Hematopoietic multipotent progenitor cell (in vitro differentiated cells): Measurements from ENCODE around the gene VGF. TPM values are rescaled to one million over a fixed set of nuclear protein-coding genes. Genes with fewer than 3 reads are reported as not detected.
"Not testable (repeated sequence)": the region's sequence is repeated elsewhere in the genome, so short reads cannot be mapped to it uniquely, and the experiment has no call there.

Experiments
- DNase-seq, 3 donors: peaks; one replicate each; pipeline ENCODE4 v3.0.0-alpha.2; 2011 to 2015; ENCODE audit warnings: low read depth in 2 of 3, low spot score in 2 of 3
- total RNA-seq: library from RNA; depleted of rRNA; stranded (reverse); fragments of >200 nt; gene quantifications from one replicate; pipeline ENCODE4 v1.2.3, GENCODE V29; 2012

The VGF gene
- total RNA-seq: under 0.01 TPM

DNA sequence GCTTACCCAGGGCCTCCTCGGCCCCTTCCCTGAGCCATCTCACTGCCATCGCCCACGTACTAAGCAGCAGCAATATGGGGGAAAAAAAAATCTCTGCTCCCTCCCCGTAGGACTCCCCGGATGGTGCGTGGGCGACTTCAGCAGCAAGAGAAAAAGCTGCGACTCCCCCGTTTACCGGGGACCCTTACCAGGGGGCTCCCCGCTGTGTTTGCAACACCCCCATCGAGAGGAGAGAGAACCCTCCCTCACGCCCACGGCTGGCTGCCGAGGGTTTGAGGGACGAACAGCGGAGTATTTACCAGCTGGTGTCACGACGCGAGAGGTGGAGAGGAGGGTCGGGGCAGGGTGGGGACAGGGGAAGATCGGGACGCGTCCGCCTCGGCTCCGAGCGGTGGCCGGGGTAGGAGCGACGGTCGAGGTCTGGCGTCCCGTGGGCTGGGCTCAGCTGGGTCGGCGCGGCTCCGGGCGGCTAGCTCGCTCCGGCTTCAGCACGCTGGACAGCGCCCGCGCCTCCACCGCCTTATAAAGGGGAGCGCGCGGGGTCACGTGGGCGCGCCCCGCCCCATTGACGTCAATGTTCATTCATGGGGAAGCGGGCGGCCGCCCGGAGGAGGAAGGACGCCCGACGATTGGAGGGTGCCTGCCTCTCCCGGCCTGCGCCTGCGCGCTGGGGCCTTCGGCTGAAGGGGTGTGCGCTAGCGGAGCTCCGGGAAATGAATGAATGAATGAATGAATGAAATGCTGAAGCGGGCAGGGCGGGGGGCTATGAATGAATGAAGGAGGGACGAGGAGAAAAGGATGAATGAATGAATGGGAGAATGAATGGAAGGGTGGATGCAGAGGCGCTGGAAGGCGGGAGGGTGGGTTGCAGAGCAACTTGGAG lies at the start of gene VGF:
TSS of gene VGF (minus strand) at position 495 of the 883 bp plus-strand sequence. CDS start 726 bp downstream, outside the sequence.
- peak; percentile 91 to 95 (median 92) for DNase-seq

DNA sequence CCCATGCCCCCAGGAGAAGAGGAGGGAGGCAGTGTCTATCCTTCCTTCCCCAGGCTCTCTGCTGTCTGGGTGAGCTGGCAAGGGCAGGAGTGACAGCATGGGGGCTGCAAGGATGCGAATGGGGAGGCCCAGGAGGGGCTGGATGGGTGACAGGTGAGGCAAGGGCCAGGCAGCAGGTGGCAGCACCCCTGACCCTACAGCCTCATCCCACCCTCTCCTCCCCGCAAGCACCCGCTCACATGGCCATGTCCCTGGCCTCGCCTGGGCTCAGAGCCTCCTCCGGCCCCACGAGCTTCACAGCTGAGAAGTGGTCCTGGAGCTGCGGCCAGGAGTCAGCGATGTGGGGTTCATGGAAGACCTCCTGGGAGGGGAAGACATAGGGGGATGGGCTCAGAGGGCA lies 46.6 kb upstream of the VGF start:
- DNase-seq: no peak

DNA sequence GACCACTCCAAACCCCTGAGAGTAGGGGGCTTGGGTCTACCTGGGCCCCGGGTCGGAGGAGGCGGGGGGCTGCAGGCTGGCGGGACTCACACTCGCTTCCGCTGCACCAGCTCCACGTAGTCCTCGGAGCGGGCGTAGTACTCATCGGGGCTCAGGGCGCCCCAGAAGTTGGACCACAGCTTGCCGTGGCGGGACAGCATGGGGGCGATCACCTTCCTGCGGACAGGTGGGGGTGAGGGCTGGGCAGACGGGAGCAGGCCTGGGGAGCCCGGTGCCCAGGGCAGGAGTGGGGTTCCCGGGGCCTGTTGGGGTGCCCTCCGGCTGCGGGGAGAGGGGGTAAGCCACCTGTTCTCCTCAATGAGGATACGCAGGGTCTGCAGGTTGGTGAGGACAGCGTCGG lies 46.1 kb upstream of the VGF start:
- DNase-seq: no peak

DNA sequence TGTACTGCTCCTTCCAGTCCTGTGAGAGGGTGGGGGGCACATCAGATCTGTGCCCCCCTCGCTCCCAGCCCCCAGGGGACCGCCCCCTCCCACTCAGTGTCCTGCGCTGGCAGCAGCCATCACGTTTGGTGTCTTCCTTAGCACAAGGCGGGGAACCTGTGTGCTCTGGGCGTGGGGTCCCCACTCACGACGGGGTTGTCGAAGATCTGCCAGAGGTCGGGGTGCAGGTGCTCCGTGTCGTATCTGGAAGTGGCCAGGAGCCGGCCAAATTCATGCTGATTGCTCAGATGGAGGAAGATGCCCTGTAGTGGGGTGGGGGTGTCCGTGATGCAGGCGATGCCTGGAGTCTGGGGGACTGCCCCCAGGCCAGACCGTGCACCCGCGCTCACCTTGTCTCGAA lies 44.8 kb upstream of the VGF start:
- no peak for DNase-seq

DNA sequence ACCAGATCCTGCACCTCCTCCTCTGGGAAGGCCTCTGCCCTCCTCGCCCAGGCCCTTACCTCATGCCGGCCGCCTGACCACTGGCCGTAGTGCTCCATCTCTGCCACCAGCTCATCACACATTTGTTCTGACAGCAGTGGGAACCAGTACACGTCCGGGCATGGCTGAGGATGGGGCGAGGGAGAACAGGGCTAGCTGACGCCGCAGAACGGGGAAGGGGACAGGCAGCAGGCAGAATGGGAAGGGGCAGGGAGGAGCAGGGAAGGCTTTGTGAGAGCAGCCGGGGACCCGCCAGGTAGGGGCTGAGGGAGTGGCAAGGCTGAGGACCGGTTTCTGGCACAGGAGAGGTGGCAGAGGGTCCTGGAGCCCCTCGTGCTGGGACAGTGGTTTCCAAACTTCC lies 43.4 kb upstream of the VGF start:
- DNase-seq: no peak

DNA sequence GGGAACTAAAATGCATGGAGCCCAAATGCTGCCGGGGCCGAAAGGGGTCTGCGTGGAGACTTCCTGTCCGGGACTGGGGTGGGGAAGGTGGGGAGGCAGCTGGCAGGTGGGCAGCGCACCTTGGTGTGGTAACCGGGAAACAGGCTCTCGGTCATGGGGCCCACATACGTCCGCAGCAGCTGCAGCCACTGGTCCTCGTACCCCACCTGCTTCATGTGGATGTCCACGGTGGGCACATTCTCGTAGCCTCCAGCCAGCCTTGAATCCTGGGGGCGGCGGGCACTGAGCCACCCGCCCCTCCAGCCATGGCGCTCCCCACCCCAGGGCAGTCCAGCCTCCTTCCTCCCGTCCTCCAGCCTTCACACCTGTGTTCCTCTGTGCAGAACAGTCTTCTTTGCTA lies 42.1 kb upstream of the VGF start:
- DNase-seq: no peak

DNA sequence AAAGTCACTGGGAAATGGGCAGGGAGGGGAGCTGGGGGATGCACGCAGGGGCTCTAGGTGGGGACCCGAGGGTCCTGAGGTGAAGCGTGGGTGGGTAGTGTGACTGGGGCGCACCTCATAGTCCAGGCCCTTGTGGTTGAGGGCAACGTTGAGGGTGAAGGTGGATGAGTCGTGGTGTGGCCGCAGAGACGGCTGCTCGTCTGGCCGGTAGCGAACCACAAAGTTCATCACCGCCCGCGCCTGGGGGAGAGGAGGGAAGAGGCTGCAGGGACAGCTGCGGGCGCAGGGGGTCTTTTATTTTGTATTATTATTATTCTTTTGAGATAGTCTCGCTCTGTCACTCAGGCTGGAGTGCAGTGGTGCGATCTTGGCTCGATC lies 41.3 kb upstream of the VGF start:
- no peak for DNase-seq

DNA sequence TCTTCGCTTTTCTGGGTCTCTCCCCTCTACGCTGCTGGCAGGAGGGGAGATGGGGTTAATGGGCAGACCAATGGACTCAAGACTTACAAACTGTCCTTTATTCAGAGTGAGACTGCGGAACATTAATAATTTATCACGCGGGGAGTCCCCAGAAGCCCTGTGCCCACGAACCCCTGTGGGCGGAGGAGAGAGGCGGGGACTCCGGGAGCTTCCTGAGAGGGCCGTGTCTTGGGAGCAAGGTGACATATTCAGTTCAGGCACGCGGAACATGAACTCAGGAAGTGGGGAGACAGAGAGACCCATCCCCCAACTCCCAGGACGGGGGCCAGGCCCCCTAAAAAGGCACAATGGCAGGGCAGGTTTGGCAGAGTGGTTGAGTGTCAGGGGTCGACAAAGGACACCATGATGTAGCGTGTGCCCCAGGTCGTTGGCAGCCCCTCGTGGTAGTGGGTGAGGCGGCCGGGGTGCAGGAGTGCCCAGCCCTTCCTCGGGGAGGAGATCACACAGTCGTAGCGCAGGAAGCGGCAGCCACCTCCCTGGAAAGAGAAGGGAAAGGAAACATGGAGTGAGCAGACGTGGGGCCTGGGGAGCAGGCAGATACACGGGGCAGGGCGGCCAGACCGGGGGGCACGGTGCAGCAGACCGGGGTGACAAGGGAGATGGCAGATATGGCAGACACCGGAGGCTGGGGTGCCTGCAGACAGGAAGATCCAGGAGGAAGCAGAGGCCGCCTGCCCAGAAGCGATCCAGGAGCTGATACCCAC lies 40.7 kb upstream of the VGF start:
- no peak for DNase-seq

DNA sequence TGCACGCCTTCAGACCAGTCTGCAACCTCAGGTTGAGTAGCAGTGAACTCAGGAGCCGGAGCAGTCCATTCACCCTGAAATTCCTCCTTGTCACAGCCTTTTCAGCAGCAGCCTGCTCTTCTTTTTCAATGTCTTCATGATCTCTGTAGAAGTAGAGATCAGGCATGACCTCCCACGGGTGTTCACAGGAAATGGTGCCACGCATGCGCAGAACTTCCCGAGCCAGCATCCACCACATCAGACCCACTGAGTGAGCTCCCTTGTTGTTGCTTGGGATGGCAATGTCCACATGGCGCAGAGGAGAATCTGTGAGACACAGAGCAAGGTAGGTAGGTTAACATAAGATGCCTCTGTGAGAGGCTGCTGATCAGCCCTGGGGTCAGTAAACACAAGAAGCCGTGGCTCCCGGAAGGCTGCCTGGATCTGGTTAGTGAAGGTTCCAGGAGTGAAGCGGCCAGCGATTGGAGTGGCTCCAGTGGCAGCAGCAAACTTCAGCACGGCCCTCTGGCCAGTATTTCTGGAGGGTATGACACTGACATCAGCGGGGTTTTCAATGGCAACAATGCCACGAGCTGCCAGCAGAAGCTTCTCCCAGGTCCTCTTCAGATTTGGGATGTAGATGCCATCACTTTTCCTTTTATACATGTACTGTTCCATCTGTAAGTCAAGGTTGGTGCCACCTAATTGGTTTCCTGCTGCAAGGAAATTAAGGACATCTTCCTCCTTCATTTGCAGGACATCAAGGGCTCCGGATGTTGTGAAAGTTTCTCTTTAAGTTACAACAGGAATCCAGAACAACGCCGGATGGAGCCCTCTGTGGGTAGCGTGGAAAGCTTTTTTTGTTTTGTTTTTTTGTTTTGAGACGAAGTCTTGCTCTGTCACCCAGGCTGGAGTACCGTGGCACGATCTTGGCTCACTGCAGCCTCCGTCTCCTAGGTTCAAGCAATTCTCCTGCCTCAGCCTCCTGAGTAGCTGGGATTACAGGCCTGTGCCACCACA lies 38.7 kb upstream of the VGF start:
- not testable (repeated sequence) for DNase-seq

DNA sequence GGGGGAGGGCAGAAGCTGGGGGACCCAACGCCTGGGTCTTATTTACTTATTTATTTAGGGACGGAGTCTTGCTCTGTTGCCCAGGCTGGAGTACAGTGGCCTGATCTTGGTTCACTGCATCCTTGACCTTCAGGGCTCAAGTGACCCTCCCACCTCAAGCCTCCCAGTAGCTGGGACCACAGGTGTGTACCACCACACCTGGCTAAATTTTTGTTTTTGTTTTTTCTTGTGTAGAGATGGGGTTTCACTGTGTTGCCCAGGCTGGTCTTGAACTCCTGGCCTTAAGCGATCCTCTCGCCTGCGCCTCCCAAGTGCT lies 37.2 kb upstream of the VGF start:
- no peak for DNase-seq

DNA sequence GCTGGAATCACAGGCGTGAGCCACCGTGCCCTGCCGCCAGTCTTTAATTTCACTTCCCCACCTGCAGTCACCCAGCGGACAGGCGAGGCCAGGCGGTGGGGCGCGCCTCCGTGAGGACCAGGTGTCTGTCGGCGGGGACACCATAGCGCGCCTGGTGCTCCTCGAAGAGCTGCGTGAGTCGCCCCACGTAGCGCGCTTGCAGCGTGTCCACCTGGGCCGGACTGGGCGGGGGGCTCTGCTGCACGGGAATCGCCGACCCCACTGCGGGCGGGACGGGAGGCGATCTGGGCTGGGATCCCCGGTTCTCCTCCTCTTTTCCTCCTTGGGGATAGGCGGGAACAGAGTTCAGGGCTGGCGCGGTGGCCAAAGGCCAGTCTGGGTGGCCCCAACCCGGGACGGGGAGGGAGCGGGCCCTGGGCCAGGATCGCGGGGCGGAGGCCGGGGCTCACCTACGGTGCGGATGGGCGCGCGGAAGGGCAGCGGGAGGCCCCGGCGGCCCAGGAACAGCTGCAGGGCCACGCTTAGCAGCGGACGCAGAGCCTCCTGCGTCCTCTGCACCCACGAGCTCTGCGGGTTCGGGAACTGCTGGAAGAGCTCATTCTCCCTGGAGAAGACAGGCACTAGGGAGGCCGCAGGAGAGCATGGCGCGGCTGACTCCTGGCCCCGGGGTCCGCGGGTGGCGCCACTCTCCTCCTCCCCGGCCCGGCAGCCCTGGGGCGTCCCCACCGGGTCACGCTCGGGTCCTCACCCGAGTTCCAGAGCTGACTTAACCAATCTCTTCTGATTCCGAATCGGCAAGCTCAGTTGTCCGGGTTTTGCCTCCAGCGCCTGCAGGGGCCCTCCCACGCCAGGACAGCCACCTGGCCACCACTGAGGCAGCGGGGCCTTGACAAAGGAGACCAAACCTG lies 36.6 kb upstream of the VGF start:
- DNase-seq: no peak

DNA sequence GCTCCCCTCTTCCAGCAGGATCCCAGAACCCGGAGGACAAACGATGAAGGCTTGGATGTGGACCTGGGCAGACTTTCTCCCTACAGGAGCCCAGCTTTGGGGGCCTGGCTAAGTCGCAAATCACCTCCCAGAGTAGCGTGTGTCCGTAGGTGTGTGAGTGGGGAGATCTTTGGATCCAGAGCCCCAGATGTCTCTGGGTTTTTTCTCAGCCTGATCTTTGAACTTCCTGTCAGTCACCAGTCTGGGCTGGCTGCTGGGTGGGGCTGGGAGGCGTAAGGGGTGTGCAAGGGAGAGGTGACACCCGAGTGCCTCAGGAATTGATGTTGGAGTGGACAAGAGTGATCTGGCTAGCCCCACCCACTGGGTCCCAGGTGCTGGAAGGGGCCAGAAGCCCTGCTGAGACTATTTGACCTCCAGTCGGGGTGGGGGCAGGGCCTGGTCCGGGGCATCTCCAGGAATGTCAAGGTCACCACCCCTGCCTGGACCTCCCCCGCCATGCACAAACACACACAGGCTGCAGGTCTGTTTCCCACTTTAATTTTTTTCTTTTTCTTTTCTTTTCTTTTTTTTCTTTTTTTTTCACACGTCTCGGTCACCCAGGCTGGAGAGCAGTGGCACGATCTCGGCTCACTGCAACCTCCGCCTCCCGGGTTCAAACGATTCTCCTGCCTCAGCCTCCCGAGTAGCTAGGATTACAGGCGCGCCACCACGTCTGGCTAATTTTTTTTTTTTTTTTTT lies 35.7 kb upstream of the VGF start, which contains the start of gene MOGAT3:
TSS of gene MOGAT3 (minus strand) at position 175 of the 738 bp plus-strand sequence. CDS start 182 bp downstream, outside the sequence.
- no peak for DNase-seq

DNA sequence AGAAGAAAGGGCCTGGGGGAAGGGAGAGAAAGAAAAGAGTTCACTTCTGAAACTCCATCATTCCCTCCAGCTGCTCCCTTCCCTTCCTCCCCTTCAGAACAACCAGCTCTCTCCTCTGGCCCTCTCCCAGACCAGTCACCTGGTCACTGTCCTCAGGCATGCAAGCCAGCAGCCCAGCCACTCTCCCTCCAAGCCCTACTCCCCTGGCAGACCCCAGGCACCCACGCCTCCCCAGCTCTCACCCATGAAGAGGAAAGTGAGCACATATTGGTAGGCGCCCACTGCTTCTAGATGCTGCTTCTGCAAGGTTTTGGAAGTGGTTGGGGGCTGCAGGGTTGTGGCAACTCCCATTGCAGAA lies 35.1 kb upstream of the VGF start:
- no peak for DNase-seq

DNA sequence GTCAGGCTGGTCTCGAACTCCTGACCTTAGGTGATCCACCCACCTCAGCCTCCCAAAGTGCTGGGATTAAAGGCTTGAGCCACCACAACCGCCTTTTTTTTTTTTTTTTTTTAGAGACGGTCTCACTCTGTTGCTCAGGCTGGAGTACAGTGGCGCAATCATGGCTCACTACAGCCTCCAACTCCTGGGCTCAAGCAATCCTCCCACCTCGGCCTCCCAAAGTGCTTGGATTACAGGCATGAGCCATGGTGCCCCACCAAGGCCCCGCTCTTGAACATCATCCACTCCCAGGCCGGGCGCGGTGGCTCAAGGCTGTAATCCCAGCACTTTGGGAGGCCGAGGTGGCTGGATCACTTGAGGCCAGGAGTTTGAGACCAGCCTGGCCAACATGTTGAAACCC lies 34.2 kb upstream of the VGF start:
- DNase-seq: not testable (repeated sequence)

DNA sequence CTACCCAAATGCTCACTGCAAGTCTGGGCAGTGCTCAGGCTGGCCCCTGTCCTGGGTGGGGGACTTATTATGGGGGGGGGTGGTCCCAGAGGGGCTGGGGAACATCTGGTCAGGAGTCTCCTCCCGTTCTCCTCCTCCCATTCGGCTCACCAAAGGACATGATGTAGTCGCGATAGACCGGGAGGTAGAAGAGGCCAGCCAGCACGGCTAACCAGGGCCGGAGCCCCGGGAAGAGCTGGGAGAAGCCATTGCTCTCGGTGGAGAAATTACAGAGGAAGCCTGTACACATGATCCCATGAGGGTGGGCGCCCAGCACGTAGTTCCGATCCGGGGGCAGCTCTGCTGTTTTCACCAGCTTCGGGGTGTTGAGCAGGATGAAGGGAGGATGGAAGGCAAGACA lies 33.1 kb upstream of the VGF start:
- no peak for DNase-seq

DNA sequence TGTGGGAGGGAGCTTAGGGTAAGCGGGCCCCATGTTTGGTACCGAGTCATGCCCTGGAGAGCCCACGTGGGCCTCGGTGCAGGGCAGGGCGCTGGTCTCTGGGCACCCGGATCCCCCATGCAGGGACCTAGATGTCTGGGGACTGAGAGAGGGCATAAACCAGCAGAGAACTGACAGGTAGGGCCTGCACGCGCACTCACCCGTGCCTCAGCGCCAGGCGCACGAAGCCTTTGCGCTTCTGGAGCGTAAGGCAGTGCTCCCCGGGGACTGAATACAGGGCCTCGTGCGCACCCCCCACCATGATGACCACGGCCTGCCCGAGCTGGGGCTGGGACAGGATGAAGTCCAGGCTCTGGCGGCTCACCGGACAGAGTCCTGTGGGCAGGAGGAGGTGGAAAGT lies 32.6 kb upstream of the VGF start:
- no peak for DNase-seq

DNA sequence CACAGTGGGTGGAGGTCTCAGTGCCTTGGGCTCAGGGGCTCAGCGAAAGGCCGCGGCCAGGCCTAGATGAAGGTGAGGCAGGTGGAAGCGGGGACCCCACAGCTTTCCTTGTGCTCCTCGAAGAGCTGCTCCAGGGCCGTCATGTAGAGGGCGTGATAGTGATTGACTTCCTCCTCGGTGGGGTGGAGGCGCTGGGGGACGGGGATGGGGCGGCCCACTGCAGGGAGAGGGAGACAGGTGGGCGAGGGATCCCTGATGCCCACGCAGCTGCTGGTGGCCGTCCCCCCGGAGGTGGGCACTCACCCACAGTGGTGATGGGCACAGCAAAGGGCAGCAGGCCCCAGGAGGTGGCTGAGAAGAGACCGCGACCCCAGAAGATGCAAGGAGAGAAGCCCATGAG lies 30.5 kb upstream of the VGF start:
- no peak for DNase-seq

DNA sequence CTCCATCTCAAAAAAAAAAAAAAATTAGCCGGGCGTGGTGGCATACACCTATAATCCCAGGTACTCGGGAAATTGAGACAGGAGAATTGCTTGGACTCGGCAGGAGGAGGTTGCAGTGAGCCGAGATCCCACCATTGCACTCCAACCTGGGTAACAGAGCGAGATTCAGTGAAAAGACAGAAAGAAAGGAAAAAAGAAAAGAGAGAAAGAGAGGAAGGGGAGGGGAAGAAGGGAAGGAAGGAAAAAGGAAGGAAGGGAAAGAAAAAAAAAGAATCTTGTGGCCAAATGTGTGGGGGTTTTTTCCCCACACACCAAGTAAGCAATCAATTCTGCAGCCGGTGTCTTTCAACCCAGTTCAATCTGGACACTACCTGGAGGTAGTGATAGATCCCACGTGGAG lies 23.7 kb upstream of the VGF start:
- DNase-seq: no peak

DNA sequence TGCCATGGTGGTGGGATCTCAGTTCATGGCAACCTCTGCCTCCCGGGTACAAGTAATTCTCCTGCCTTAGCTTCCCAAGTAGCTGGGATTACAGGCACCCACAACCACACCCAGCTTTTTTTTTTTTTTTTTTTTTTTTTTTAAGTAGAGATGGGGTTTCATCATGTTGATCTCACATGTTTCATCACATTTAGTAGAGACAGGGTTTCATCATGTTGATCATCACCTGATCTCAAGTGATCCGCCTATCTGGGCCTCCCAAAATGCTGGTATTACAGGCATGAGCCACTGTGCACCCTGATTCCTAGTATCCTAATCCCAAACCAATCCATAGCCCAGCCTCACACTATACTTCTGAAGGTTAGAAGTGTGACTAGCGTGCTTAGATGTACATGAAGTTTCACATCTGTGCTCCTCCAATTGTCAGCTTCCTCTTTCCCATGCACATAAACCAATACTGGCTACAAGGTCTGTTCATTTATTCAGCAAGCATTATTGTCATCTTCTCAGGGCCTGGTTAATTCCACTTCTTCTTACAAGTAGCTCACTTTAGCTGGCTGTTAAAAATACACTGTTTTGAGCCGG lies 21.6 kb upstream of the VGF start:
- no peak for DNase-seq
